ENCODE results near the gene TRH. TPM values are rescaled to one million over a fixed set of nuclear protein-coding genes. Genes with fewer than 3 reads are reported as not detected.
"Not testable (repeated sequence)": the region's sequence is repeated elsewhere in the genome, so short reads cannot be mapped to it uniquely, and the experiment has no call there.

Gene TRH
- total RNA-seq, 1 experiment from 2014 or later = not detected

GRCh38 chr3:130014526-130014925 lies 40.0 kb downstream of the TRH start:
- no peak for DNase-seq (ENCODE audit: low spot score)
- Histone ChIP-seq H3K27ac (ENCODE audit: low read depth, low read length, poor library complexity, severe bottlenecking) (no peak overlapping the region), H3K36me3 (ENCODE audit: insufficient read depth, low read length, poor library complexity, severe bottlenecking) (no peaks in the 10 kb centered on the region), H3K4me3 (ENCODE audit: low read depth, low read length, poor library complexity, severe bottlenecking) (no peak overlapping the region), H3K4me1 (ENCODE audit: insufficient read depth, low read length, poor library complexity, severe bottlenecking) (no peaks in the 10 kb centered on the region), H3K9me3 (ENCODE audit: low read depth, low read length, poor library complexity, severe bottlenecking) (no peaks in the 10 kb centered on the region), H3K27me3 (replicated peaks; ENCODE audit: insufficient read depth, low read depth, low read length, poor library complexity) (peaks cover 3% of the 10 kb centered on the region)
- POLR2A ChIA-PET (ENCODE audit: low non-redundant PET) = no interaction called here
- TF ChIP-seq CTCF (conservative IDR thresholded peaks at IDR 0.05; ENCODE audit: low read depth, low read length) = no peak
- TF ChIP-seq EZH2 (IDR thresholded peaks at IDR 0.05; ENCODE audit: borderline replicate concordance, low read depth, low read length, poor library complexity, severe bottlenecking) = no peak
- CTCF ChIA-PET = no interaction called here
- intact Hi-C loops (cut with micrococcal nuclease; ENCODE audit: unreplicated experiment) = no loop called here
- no TSS peak for BruUV-seq (replicated peaks)

GRCh38 chr3:130017661-130018060 lies 43.1 kb downstream of the TRH start:
- intact Hi-C loops (cut with micrococcal nuclease; ENCODE audit: unreplicated experiment); DNase-seq (ENCODE audit: low spot score); H3K36me3 ChIP-seq (ENCODE audit: insufficient read depth, low read length, poor library complexity, severe bottlenecking); H3K27ac ChIP-seq (ENCODE audit: low read depth, low read length, poor library complexity, severe bottlenecking); CTCF ChIA-PET; POLR2A ChIA-PET (ENCODE audit: low non-redundant PET); H3K4me1 ChIP-seq (ENCODE audit: insufficient read depth, low read length, poor library complexity, severe bottlenecking); H3K4me3 ChIP-seq (ENCODE audit: low read depth, low read length, poor library complexity, severe bottlenecking); H3K27me3 ChIP-seq (replicated peaks; ENCODE audit: insufficient read depth, low read depth, low read length, poor library complexity); H3K9me3 ChIP-seq (ENCODE audit: low read depth, low read length, poor library complexity, severe bottlenecking); BruUV-seq (replicated peaks): not testable (repeated sequence)

GRCh38 chr3:130026146-130026829 lies 51.8 kb downstream of the TRH start:
- H3K4me1 ChIP-seq (ENCODE audit: insufficient read depth, low read length, poor library complexity, severe bottlenecking); POLR2A ChIA-PET (ENCODE audit: low non-redundant PET); H3K9me3 ChIP-seq (ENCODE audit: low read depth, low read length, poor library complexity, severe bottlenecking); H3K4me3 ChIP-seq (ENCODE audit: low read depth, low read length, poor library complexity, severe bottlenecking); intact Hi-C loops (cut with micrococcal nuclease; ENCODE audit: unreplicated experiment); CTCF ChIA-PET; H3K27ac ChIP-seq (ENCODE audit: low read depth, low read length, poor library complexity, severe bottlenecking); DNase-seq (ENCODE audit: low spot score); H3K27me3 ChIP-seq (replicated peaks; ENCODE audit: insufficient read depth, low read depth, low read length, poor library complexity); BruUV-seq (replicated peaks); H3K36me3 ChIP-seq (ENCODE audit: insufficient read depth, low read length, poor library complexity, severe bottlenecking): not testable (repeated sequence)
- TF ChIP-seq CTCF (conservative IDR thresholded peaks at IDR 0.05; ENCODE audit: low read depth, low read length) = 0 out of 2 replicates have a peak, but pooled peaks have one; percentile 17

- intact Hi-C loops (cut with micrococcal nuclease; ENCODE audit: unreplicated experiment); H3K36me3 ChIP-seq (ENCODE audit: insufficient read depth, low read length, poor library complexity, severe bottlenecking); H3K4me1 ChIP-seq (ENCODE audit: insufficient read depth, low read length, poor library complexity, severe bottlenecking); H3K27me3 ChIP-seq (replicated peaks; ENCODE audit: insufficient read depth, low read depth, low read length, poor library complexity); H3K27ac ChIP-seq (ENCODE audit: low read depth, low read length, poor library complexity, severe bottlenecking); CTCF ChIA-PET; POLR2A ChIA-PET (ENCODE audit: low non-redundant PET); H3K4me3 ChIP-seq (ENCODE audit: low read depth, low read length, poor library complexity, severe bottlenecking); H3K9me3 ChIP-seq (ENCODE audit: low read depth, low read length, poor library complexity, severe bottlenecking); BruUV-seq (replicated peaks); DNase-seq (ENCODE audit: low spot score): not testable (repeated sequence)
Observed at GRCh38 chr3:130027437-130027836, 52.9 kb downstream of the TRH start.

Other genes starting within 250 kb of the TRH start
- 29.4 and 32.8 TPM in 2 replicates for gene TMCC1, start 81.0 kb upstream of the TRH start, total RNA-seq (2021)
- gene ALG1L2, start 107.1 kb downstream of the TRH start, total RNA-seq (2021) = not detected in 2 replicates

All from A673 (cell line).